Smooth muscle cell of the coronary artery (primary cell): ENCODE measurements around the gene OR6N2. TPM values are rescaled to one million over a fixed set of nuclear protein-coding genes. Genes with fewer than 3 reads are reported as not detected.

Experiments used
- total RNA-seq: library from RNA; depleted of rRNA; stranded (reverse); fragments of >200 nt; gene quantifications from 2 replicates; pipeline ENCODE4 v1.2.3, GENCODE V29; 2014; ENCODE audit warnings: low replicate concordance

The OR6N2 gene, protein sequence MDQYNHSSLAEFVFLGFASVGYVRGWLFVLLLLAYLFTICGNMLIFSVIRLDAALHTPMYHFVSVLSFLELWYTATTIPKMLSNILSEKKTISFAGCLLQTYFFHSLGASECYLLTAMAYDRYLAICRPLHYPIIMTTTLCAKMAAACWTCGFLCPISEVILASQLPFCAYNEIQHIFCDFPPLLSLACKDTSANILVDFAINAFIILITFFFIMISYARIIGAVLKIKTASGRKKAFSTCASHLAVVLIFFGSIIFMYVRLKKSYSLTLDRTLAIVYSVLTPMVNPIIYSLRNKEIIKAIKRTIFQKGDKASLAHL
- total RNA-seq = not detected in 2 replicates

GRCh38 chr1:158781104-158781503 lies at the start of gene OR6N2:
Gene OR6N2, minus strand, starts transcription at chr1:158781204. Its CDS starts 3,569 bp downstream, at chr1:158777635.

DNA sequence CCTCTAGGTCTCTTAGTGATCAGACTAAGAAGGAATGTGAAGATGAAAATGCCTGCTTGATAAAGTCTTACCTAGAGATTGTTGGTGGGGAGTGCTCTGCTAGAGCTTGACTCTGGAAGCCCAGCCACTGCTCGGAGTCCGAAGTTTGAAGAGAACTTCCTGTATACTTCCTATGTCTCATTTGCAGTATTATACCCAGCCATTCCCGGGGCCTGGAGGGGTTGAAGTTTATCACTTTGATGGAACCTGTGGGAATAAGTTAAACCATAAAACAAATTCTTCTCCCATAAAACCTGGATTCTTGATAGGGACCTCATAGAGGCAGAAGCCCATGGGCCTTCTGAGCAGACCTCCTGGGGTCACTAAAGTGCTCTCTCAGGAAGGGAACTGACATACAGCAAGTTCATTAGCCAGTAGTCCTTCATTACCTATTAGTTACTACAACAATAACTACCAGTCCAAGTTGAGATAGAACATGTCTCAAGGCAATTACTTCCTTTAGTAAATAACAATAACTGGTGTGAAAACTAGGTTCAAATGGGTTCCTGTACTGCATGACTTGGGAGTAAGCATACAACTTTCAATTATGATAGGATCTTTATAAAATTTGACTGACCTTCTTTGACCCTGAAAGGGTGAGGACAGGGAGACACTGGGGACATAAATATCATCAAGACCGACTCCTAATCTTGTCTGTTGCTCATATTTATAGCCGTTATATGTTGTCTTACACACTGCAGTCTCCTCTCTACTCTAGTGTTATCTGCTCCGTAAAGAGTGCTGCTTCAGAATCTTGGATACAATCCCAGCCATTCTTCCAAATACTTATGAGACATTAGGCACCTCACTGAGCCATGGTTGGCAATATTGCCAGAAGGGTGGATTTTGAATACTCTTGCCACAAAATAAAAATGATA lies 8.8 kb downstream of the OR6N2 start, which contains the start of gene OR6N1:
TSS of gene OR6N1 (minus strand) at position 246 of the 917 bp plus-strand sequence. CDS start 5,513 bp downstream, outside the sequence.

GRCh38 chr1:158754420-158754819 lies 26.6 kb downstream of the OR6N2 start, which contains the start of gene OR6K6:
Gene OR6K6, plus strand, starts transcription at chr1:158754720. Its CDS starts 168 bp downstream, at chr1:158754888.

Other genes with a start within 250 kb of the OR6N2 start
- not detected in 2 replicates for gene OR6Y1, start 226.8 kb downstream of the OR6N2 start, total RNA-seq
- gene OR6P1, start 210.6 kb downstream of the OR6N2 start, total RNA-seq = not detected in 2 replicates
- not detected in 2 replicates for gene OR10X1, start 201.3 kb downstream of the OR6N2 start, total RNA-seq
- not detected in 2 replicates for gene OR10Z1, start 175.9 kb downstream of the OR6N2 start, total RNA-seq
- 0.12 TPM in 1 of 2 replicates, not detected in the other for gene SPTA1, start 94.5 kb downstream of the OR6N2 start, total RNA-seq
- gene OR6K2, start 80.6 kb downstream of the OR6N2 start, total RNA-seq = not detected in 2 replicates
- gene OR6K3, start 60.5 kb downstream of the OR6N2 start, total RNA-seq = not detected in 2 replicates
- not detected in 2 replicates for gene OR6K6, start 26.5 kb downstream of the OR6N2 start, total RNA-seq
- gene OR6N1, start 9.0 kb downstream of the OR6N2 start, total RNA-seq = not detected in 2 replicates
- gene MNDA, start 50.1 kb upstream of the OR6N2 start, total RNA-seq = not detected in 2 replicates
- gene PYHIN1, start 150.3 kb upstream of the OR6N2 start, total RNA-seq = 0.47 TPM in 1 of 2 replicates, not detected in the other
- 43.4 and 96.5 TPM in 2 replicates for gene IFI16, start 228.7 kb upstream of the OR6N2 start, total RNA-seq